ENCODE measurements around the gene RBM15. TPM values are rescaled to one million over a fixed set of nuclear protein-coding genes. Genes with fewer than 3 reads are reported as not detected.
A peak's percentile ranks its signal among the peaks of the same experiment; 100 is the strongest.

The RBM15 gene
- total and polyA plus RNA-seq, 12 donors: 2.3 to 35.1 (median 20.9) TPM

DNA sequence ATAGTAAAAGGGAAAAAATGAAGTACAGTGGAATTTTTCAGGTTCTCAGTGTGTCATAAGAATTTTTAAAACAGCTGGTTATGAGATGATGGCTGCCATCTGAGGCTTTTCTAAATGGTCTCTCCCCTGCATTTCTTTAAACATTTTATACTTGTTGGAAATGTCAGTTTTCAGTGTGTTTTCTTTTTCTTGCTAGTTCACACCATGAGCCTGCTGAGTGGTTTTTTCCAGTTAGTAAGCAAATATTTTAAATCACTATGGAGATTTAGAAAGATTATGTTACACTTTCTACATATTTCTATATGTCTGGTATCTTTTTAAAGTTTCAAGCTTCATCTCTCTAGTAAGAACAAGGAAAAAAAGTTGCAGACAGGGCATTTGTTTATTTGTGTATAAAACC, 9.6 kb downstream of the RBM15 start:
- Histone ChIP-seq H3K9me3 (replicated peaks in 1 of 3) (no peaks in the 10 kb centered on the region), H3K27me3 (no peaks in the 10 kb centered on the region), H3K27ac (peak overlapping the region in 1 of 5 donors; percentile 5), H3K4me1 (replicated peaks in 1 of 2) (peaks cover 26 to 77% of the 10 kb centered on the region in 2 donors), H3K4me3 (peak overlapping the region in 1 of 4 donors; percentile 14), H3K36me3 (replicated peaks in 1 of 2) (peaks cover 0 to 5% of the 10 kb centered on the region in 2 donors)
- no peak for DNase-seq
- TF ChIP-seq POLR2A (IDR thresholded peaks at IDR 0.05): no peak
- TF ChIP-seq, protein P1, sequence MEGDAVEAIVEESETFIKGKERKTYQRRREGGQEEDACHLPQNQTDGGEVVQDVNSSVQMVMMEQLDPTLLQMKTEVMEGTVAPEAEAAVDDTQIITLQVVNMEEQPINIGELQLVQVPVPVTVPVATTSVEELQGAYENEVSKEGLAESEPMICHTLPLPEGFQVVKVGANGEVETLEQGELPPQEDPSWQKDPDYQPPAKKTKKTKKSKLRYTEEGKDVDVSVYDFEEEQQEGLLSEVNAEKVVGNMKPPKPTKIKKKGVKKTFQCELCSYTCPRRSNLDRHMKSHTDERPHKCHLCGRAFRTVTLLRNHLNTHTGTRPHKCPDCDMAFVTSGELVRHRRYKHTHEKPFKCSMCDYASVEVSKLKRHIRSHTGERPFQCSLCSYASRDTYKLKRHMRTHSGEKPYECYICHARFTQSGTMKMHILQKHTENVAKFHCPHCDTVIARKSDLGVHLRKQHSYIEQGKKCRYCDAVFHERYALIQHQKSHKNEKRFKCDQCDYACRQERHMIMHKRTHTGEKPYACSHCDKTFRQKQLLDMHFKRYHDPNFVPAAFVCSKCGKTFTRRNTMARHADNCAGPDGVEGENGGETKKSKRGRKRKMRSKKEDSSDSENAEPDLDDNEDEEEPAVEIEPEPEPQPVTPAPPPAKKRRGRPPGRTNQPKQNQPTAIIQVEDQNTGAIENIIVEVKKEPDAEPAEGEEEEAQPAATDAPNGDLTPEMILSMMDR (IDR thresholded peaks at IDR 0.05): no peak
- intact Hi-C loops (cut with DNase I): loop anchor here (10.0 kb wide), 1 partner anchor 56 kb away; the partner anchor contains the start of gene LAMTOR5 (in 2 of the 2)

DNA sequence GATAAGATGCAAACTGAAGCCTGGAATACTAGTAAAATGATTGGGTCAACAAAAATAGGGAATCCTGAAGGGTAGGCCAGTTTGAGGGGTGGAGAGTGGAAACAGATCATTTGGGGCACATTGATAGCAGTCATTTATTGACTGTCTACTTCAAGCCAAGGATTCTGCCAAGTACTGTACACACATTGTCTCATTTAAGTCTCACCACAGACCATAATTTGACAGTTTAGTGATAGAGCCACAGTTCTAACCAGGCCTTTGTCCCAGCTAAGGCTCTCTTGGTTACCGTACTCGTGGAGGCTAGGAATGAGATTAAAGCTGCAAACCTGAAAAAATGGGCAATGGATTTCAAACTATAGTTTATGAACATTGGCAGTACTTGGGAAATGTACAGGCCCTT, 11.2 kb downstream of the RBM15 start:
- Histone ChIP-seq H3K27ac (no peak overlapping the region), H3K4me3 (no peak overlapping the region), H3K36me3 (replicated peaks in 1 of 2) (peaks cover 0 to 5% of the 10 kb centered on the region in 2 donors), H3K9me3 (replicated peaks in 1 of 3) (no peaks in the 10 kb centered on the region), H3K27me3 (no peaks in the 10 kb centered on the region), H3K4me1 (replicated peaks in 1 of 2) (peaks cover 23 to 63% of the 10 kb centered on the region in 2 donors)
- intact Hi-C loops (cut with DNase I): no loop called here
- no peak for DNase-seq
- TF ChIP-seq POLR2A (IDR thresholded peaks at IDR 0.05): no peak
- TF ChIP-seq, protein P1 (IDR thresholded peaks at IDR 0.05): no peak
- WGBS, 4 donors: 96 to 97% (median 97%) methylated on average over 2 of the region's 2 CpGs

DNA sequence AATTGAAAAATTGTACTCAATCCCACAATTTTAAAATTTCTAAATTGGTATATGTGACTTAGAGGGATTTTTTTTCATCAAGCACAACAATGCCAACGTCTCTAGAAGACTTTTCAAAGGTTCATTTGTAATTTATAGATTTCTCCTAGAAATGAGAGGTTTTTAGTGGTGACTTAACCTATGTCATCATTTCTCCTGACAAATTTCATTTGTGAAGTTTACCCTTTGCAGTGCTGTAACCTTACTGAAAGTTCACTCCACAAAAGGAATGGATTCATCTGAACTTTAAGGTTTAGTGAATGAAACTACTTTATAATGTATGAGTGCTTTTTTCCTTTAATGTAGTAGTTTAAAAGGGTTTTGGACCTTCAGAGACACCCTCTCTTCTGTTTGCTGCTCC, 16.1 kb downstream of the RBM15 start:
- Histone ChIP-seq H3K4me1 (replicated peaks in 1 of 2) (peaks cover 0 to 30% of the 10 kb centered on the region in 2 donors), H3K36me3 (replicated peaks in 1 of 2) (peaks cover 0 to 10% of the 10 kb centered on the region in 2 donors), H3K9me3 (replicated peaks in 1 of 3) (no peaks in the 10 kb centered on the region), H3K4me3 (no peak overlapping the region), H3K27ac (no peak overlapping the region), H3K27me3 (no peaks in the 10 kb centered on the region)
- 34 to 47% (median 40%) methylated on average over 1 of the region's 1 CpG for WGBS, 4 donors
- TF ChIP-seq, protein P1 (IDR thresholded peaks at IDR 0.05): no peak
- no peak for TF ChIP-seq POLR2A (IDR thresholded peaks at IDR 0.05)
- intact Hi-C loops (cut with DNase I): no loop called here
- no peak for DNase-seq

DNA sequence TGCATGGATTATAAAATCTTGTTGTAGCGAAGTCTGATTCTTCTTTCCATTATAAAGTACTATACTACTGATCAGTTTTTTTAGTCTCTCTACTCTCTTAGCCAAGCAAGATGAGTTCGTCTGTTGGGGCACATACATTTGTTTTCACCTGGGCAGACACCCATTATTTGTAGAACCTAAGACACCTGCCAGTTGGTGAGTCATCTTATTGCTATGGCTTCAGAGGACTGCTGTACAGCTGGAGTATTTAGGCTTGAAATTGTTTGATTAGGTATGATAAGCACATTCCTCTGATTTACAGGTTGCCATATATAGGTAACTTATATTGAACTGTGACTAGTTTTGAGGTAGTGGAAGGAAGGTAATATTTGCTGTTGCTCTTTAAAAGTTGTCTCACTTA, 17.2 kb downstream of the RBM15 start:
- Histone ChIP-seq H3K36me3 (replicated peaks in 1 of 2) (peaks cover 0 to 10% of the 10 kb centered on the region in 2 donors), H3K4me3 (no peak overlapping the region), H3K4me1 (replicated peaks in 1 of 2) (peaks cover 0 to 20% of the 10 kb centered on the region in 2 donors), H3K27ac (no peak overlapping the region), H3K27me3 (no peaks in the 10 kb centered on the region), H3K9me3 (replicated peaks in 1 of 3) (no peaks in the 10 kb centered on the region)
- no peak for TF ChIP-seq POLR2A (IDR thresholded peaks at IDR 0.05)
- TF ChIP-seq, protein P1 (IDR thresholded peaks at IDR 0.05): no peak
- intact Hi-C loops (cut with DNase I): no loop called here
- no peak for DNase-seq
- 85 to 89% (median 86%) methylated on average over 2 of the region's 2 CpGs for WGBS, 4 donors

All from adrenal gland (tissue), 12 donors.